Psoas muscle (tissue), 8 donors: Measurements from ENCODE around the gene GOLGA6L7. TPM values are rescaled to one million over a fixed set of nuclear protein-coding genes. Genes with fewer than 3 reads are reported as not detected.
"Not testable (repeated sequence)": the region's sequence is repeated elsewhere in the genome, so short reads cannot be mapped to it uniquely, and the experiment has no call there.

Experiments
- ATAC-seq, 4 donors: fragments of 200-7000 bp; cut with Tn5 transposase; one replicate each; pipeline ENCODE4 v1.9.1; 2020; ENCODE audit warnings: moderate library complexity in 3 of 4, mild to moderate bottlenecking in 2 of 4
- DNase-seq, 2 donors: peaks; one replicate each; pipeline ENCODE4 v3.0.0-alpha.2; 2020
- H3K27ac ChIP-seq: fragments of 200-600 bp; one replicate; pipeline ENCODE4 v1.8.0; 2022
- H3K27me3 ChIP-seq, 3 donors: fragments of 200-600 bp in 1 of 3; one replicate each; pipeline versions ENCODE4 v1.6.1 to v1.8.0; 2013 to 2022; ENCODE audit warnings: low read length in 2 of 3, mild to moderate bottlenecking in 2 of 3, moderate library complexity in 1 of 3; ENCODE audit not compliant: insufficient read depth in 3 of 3
- H3K36me3 ChIP-seq, 2 donors: fragments of 200-600 bp in 1 of 2; one replicate each; pipeline versions ENCODE4 v1.6.1 to v1.8.0; 2013 to 2022; ENCODE audit warnings: low read depth in 1 of 2, mild to moderate bottlenecking in 1 of 2, moderate library complexity in 1 of 2; ENCODE audit not compliant: insufficient read depth in 1 of 2
- H3K4me1 ChIP-seq: fragments of 200-600 bp; one replicate; pipeline ENCODE4 v1.8.0; 2022
- H3K4me3 ChIP-seq: fragments of 200-600 bp; one replicate; pipeline ENCODE4 v1.8.0; 2022; ENCODE audit warnings: mild to moderate bottlenecking
- H3K9me3 ChIP-seq: fragments of 200-600 bp; one replicate; pipeline ENCODE4 v1.8.0; 2022
- WGBS, 3 donors: extraction: QIAGEN DNeasy Blood & Tissue Kit; methylation state at CpG; one replicate each; pipeline versions ENCODE4 v1.1.6 to v1.1.7; 2013; 5-methylcytosine and 5-hydroxymethylcytosine counted together
- intact Hi-C, 2 donors: fragments of 100-400 bp; cut with DNase I; formaldehyde crosslinking; loops; one replicate each; pipeline versions ENCODE4 v1.11.0 to v1.14.2; 2022
- polyA plus RNA-seq, 3 donors: library from polyadenylated mRNA; stranded (reverse); fragments of 200-250 nt; gene quantifications; one replicate each; pipeline ENCODE4 v1.2.3, GENCODE V29; 2013
- total RNA-seq, 4 donors: library from RNA; stranded (reverse); fragmentation: NEBNext Ultra II Directional in 2 of 4; extraction: Animal tissue kit (Norgen Biotek cat#: 25700) in 2 of 4; gene quantifications; one replicate each; pipeline versions ENCODE4 v1.2.1 to v1.2.4, GENCODE V29; 2021 to 2023
- donor health status: healthy with polysubstance abuse.
- donor health status: DM: no; HTN: no; CAD: no; lungs with moderate emphysema.
- donor health status: Bipolar disorder and iron deficiency.
- donor health status: healthy.
- donor health status: DM: yes; HTN: yes; CAD: no.
- donor health status: DM: no; HTN: no; CAD: no.
- donor health status: DM: no; HTN: no; CAD: no.
- donor health status: DM: yes; HTN: yes; CAD: no.

GOLGA6L7 gene
- total and polyA plus RNA-seq, 7 donors: not detected

GRCh38 chr15:28819930-28820295 lies 28.5 kb downstream of the GOLGA6L7 start:
- intact Hi-C loops, H3K27me3 ChIP-seq, H3K9me3 ChIP-seq, H3K27ac ChIP-seq, H3K4me1 ChIP-seq, ATAC-seq, H3K36me3 ChIP-seq, H3K4me3 ChIP-seq, DNase-seq: not testable (repeated sequence)
- WGBS, 3 donors: no CpG with 5 or more reads among the region's 3 CpGs

DNA sequence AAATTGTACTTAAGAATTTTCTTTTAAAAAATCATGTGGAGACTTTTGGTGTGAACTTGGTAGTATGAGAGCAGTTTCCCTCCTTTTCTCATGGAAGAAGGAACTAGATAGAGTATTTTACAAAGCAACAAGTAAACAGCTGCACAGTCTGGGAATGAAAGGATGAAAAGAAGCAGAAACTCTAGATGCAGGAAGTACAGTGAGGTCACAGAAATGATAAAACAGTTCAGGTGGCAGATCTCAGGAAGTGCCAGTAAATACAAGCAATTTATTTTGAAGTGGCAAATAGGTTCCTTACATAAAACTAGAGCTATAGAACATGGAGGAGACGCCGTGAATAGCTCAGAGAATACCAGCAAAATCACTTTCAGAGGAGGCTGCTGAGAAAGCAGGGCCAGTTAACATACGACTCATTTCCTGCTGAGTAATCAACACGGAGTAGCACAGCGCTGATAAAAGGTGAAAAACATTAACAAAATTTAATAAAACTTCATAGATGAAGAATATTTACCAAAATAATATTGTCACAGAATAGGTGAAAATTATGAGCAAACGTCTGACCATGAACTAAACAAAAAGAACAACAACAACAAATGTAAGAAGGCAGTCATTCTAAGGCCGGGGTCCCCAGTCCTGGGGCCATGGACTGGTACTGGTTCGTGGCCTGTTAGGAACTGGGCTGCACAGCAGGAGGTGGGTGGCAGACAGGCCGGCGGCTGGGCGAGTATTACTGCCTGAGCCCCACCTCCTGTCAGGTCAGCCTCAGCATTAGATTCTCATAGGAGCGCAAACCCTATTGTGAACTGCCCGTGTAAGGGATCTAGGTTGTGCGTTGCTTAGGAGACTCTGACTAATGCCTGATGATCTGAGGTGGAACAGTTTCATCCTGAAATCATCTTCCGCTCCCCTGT lies 29.2 kb downstream of the GOLGA6L7 start:
- H3K4me1 ChIP-seq, ATAC-seq, H3K36me3 ChIP-seq, DNase-seq, H3K27me3 ChIP-seq, H3K27ac ChIP-seq, H3K9me3 ChIP-seq, H3K4me3 ChIP-seq, intact Hi-C loops: not testable (repeated sequence)
- WGBS, 3 donors: 58 to 61% (median 58%) methylated on average over 10 of the region's 15 CpGs

DNA sequence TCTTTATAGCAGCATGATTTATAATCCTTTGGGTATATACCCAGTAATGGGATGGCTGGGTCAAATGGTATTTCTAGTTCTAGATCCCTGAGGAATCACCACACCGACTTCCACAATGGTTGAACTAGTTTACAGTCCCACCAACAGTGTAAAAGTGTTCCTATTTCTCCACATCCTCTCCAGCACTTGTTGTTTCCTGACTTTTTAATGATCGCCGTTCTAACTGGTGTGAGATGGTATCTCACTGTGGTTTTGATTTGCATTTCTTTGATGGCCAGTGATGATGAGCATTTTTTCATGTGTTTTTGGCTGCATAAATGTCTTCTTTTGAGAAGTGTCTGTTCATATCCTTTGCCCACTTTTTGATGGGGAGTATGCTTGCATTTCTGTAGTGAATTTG lies 30.3 kb downstream of the GOLGA6L7 start:
- H3K36me3 ChIP-seq, H3K4me1 ChIP-seq, H3K4me3 ChIP-seq, H3K27me3 ChIP-seq, H3K9me3 ChIP-seq, ATAC-seq, intact Hi-C loops, H3K27ac ChIP-seq, DNase-seq: not testable (repeated sequence)
- WGBS, 3 donors: 80 to 94% (median 88%) methylated on average over 2 of the region's 3 CpGs

DNA sequence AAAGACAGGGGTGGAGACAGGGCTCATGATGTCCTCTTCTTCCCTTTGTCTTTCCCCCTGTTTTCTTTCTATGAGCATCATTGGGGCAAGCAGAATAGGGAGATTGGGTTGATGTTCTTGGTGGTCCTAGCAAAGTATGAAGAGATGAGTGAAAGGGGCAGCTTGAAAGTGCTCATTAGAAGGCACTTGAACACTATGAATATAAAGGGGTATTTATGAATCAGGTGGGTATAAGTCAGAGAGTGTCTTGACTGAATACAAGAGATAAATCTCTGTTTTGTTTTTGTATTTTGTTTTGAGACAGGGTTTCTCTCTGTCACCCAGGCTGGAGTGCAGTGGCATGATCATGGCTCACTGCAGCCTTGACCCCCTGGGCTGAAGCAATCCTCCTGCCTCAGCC lies 34.4 kb downstream of the GOLGA6L7 start:
- H3K27ac ChIP-seq, H3K9me3 ChIP-seq, H3K4me3 ChIP-seq, DNase-seq, H3K27me3 ChIP-seq, H3K36me3 ChIP-seq, intact Hi-C loops, H3K4me1 ChIP-seq, ATAC-seq: not testable (repeated sequence)

DNA sequence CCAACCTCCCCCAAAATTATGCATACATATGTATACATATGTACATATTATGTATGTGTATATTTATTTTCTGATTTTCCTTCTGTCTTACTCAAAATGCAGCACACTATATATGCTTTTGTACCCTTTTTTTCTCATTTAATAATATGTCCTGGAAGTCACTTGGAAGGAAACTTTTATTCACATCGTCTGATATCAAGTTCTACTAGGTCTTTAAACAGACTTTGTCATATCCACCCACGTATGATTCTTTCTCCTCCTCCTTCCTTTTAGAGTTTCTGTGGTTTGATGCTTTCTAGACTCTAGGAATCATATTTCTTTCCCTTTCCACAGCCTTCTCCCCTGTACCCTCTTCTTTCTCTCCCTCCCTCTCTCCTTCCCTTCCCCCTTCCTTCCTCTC lies 35.1 kb downstream of the GOLGA6L7 start:
- H3K4me3 ChIP-seq, ATAC-seq: not testable (repeated sequence)
- WGBS, 3 donors: 27 to 40% (median 36%) methylated on average over 1 of the region's 2 CpGs

DNA sequence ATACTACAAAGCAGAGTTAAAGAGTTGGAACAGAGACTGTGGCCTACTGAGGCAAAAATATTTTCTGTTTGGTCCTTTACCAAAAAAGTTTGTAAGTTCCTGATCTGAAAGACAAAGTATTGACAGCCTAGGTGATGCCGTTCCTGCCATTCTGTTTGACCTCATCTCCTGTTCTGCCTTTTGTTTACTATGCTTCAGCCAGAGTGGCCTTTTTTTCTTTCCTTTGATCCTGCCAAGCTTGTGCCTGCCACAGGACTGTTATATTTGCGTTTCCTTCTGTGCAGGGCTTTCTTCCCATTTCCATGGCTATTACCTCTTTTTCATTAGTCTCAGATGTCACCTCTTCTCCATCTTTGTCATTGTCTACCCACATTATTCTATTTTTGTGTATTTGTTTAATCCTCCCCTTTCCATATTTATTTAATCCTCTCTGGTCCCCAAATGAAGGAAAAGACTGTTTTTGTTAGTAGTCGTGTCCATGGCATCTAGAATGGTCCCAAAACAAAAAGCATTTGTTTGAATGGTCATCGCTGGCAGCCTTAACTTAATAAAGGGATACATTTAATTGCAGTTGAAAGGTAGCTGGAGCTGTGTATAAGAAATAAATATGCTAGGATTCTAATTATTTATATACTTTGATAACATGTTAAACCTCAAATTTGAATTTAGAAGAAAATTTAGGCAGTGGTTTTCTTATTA lies 36.4 kb downstream of the GOLGA6L7 start:
- ATAC-seq, H3K4me1 ChIP-seq, H3K9me3 ChIP-seq, H3K4me3 ChIP-seq, H3K27ac ChIP-seq, H3K27me3 ChIP-seq, intact Hi-C loops, H3K36me3 ChIP-seq, DNase-seq: not testable (repeated sequence)
- 49 to 56% (median 52%) methylated on average over 4 of the region's 4 CpGs for WGBS, 3 donors

More for the DNA sequence above, 35.1 kb downstream of the GOLGA6L7 start:
- H3K9me3 ChIP-seq, H3K4me1 ChIP-seq, H3K27ac ChIP-seq, H3K27me3 ChIP-seq, DNase-seq, H3K36me3 ChIP-seq, intact Hi-C loops: not testable (repeated sequence)

GRCh38 chr15:28810444-28810843 lies 38.0 kb downstream of the GOLGA6L7 start:
- ATAC-seq, DNase-seq, H3K9me3 ChIP-seq, H3K4me3 ChIP-seq, H3K4me1 ChIP-seq, H3K27ac ChIP-seq, H3K36me3 ChIP-seq, H3K27me3 ChIP-seq, intact Hi-C loops: not testable (repeated sequence)
- 60 to 88% (median 79%) methylated on average over 1 of the region's 1 CpG for WGBS, 3 donors

DNA sequence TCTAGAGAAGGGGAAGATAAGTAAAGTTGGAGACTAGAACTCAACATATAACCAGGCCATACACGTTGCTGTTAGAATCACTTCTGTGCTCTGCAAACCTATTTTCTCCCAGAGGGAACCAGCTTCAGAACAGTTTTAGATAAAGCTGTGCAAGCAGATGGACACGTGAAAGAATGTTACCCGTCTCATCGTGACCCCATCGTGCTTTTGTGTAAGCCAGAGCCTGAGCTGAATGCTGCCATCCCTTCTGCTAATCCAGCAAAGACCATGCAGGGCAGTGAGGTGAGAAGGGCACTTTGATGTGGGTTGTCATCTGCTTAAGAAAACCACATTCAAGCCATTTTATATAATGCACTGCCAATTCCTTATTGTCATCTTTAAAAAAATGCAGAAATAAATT lies 40.3 kb downstream of the GOLGA6L7 start:
- DNase-seq, H3K9me3 ChIP-seq, H3K27me3 ChIP-seq, H3K4me3 ChIP-seq, H3K4me1 ChIP-seq, intact Hi-C loops, ATAC-seq, H3K36me3 ChIP-seq, H3K27ac ChIP-seq: not testable (repeated sequence)
- whole genome bisulfite sequencing, 3 donors: 63 to 75% (median 68%) methylated on average over 5 of the region's 5 CpGs

DNA sequence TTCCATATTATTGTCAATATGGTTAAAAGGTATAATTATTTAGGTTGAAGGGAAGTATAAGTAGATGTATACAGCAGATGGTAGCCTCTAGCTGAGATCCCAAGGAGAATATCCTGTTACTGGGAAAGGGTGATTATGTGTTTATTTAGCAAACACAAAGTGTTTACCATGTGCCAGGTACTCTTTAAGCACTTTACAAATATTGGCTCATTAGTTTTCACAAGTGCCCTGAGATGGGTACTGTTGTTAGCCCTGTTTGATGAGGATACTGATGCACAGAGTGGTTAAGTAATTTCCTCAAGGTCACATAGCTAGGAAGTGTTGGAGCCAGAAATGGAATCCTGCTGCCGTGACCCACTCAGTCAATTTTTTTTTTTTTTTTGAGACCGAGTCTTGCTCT lies 48.1 kb downstream of the GOLGA6L7 start:
- 68 to 100% (median 73%) methylated on average over 1 to 2 of the region's 2 CpGs for WGBS, 3 donors
- H3K9me3 ChIP-seq, H3K27ac ChIP-seq, intact Hi-C loops, DNase-seq, ATAC-seq, H3K4me1 ChIP-seq, H3K36me3 ChIP-seq, H3K4me3 ChIP-seq, H3K27me3 ChIP-seq: not testable (repeated sequence)

GRCh38 chr15:28798234-28798633 lies 50.2 kb downstream of the GOLGA6L7 start:
- H3K27ac ChIP-seq, DNase-seq, H3K4me3 ChIP-seq, ATAC-seq, intact Hi-C loops, H3K36me3 ChIP-seq, H3K4me1 ChIP-seq, H3K9me3 ChIP-seq, H3K27me3 ChIP-seq: not testable (repeated sequence)
- WGBS, 3 donors: 45 to 58% (median 55%) methylated on average over 2 of the region's 2 CpGs

DNA sequence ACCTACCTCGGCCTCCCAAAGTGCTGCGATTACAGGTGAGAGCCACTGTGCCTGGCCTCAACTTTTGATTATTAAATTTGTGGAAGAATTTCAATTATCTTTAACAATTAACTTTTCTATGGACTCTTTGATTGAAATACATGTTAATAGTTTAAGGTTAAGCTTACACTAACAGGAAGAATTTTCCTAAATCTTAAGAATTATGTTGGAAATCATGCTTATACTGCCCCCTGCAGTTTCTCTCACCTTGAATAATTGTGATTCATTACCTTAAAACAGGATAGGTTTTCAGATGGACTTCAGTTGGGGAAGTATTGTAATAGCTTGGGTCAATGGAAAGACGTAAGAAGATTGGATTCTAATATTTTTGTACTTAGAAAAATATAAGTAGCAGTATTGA lies 54.2 kb downstream of the GOLGA6L7 start:
- intact Hi-C loops, H3K4me3 ChIP-seq, ATAC-seq, DNase-seq, H3K9me3 ChIP-seq, H3K27ac ChIP-seq, H3K4me1 ChIP-seq, H3K36me3 ChIP-seq: not testable (repeated sequence)
- 77 to 85% (median 83%) methylated on average over 3 of the region's 3 CpGs for WGBS, 3 donors
- peaks cover 0 to 18% (median 3%) of the 10 kb centered on the region in 3 donors for H3K27me3 ChIP-seq
